ENCODE results near the gene SPTBN5. TPM values are rescaled to one million over a fixed set of nuclear protein-coding genes. Genes with fewer than 3 reads are reported as not detected.

SPTBN5 gene
- total RNA-seq, 1 experiment from 2014 or later, result 1.2 TPM

- Mint-ChIP-seq H3K27me3 (ENCODE audit: low read depth) (no peaks in the 10 kb centered on the region), H3K9me3 (no peaks in the 10 kb centered on the region), H3K27ac (no peak overlapping the region), H3K36me3 (no peaks in the 10 kb centered on the region), H3K4me3 (no peak overlapping the region), H3K4me1 (peaks cover 4% of the 10 kb centered on the region)
- POLR2A ChIA-PET, result no interaction called here
- ATAC-seq (no peak), DNase-seq (ENCODE audit: low spot score) (no peak)
- CTCF ChIA-PET, result interaction anchor here (1.2 to 3.1 kb wide), 2 partner anchors 47 to 227 kb away, joined by 3 to 23 read pairs; no protein-coding TSS in a partner anchor
- TF ChIP-seq, protein P1, sequence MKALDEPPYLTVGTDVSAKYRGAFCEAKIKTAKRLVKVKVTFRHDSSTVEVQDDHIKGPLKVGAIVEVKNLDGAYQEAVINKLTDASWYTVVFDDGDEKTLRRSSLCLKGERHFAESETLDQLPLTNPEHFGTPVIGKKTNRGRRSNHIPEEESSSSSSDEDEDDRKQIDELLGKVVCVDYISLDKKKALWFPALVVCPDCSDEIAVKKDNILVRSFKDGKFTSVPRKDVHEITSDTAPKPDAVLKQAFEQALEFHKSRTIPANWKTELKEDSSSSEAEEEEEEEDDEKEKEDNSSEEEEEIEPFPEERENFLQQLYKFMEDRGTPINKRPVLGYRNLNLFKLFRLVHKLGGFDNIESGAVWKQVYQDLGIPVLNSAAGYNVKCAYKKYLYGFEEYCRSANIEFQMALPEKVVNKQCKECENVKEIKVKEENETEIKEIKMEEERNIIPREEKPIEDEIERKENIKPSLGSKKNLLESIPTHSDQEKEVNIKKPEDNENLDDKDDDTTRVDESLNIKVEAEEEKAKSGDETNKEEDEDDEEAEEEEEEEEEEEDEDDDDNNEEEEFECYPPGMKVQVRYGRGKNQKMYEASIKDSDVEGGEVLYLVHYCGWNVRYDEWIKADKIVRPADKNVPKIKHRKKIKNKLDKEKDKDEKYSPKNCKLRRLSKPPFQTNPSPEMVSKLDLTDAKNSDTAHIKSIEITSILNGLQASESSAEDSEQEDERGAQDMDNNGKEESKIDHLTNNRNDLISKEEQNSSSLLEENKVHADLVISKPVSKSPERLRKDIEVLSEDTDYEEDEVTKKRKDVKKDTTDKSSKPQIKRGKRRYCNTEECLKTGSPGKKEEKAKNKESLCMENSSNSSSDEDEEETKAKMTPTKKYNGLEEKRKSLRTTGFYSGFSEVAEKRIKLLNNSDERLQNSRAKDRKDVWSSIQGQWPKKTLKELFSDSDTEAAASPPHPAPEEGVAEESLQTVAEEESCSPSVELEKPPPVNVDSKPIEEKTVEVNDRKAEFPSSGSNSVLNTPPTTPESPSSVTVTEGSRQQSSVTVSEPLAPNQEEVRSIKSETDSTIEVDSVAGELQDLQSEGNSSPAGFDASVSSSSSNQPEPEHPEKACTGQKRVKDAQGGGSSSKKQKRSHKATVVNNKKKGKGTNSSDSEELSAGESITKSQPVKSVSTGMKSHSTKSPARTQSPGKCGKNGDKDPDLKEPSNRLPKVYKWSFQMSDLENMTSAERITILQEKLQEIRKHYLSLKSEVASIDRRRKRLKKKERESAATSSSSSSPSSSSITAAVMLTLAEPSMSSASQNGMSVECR (CRISPR knock-in tag; IDR thresholded peaks at IDR 0.05; ENCODE audit: borderline replicate concordance), result no peak
- TF ChIP-seq, protein P2, sequence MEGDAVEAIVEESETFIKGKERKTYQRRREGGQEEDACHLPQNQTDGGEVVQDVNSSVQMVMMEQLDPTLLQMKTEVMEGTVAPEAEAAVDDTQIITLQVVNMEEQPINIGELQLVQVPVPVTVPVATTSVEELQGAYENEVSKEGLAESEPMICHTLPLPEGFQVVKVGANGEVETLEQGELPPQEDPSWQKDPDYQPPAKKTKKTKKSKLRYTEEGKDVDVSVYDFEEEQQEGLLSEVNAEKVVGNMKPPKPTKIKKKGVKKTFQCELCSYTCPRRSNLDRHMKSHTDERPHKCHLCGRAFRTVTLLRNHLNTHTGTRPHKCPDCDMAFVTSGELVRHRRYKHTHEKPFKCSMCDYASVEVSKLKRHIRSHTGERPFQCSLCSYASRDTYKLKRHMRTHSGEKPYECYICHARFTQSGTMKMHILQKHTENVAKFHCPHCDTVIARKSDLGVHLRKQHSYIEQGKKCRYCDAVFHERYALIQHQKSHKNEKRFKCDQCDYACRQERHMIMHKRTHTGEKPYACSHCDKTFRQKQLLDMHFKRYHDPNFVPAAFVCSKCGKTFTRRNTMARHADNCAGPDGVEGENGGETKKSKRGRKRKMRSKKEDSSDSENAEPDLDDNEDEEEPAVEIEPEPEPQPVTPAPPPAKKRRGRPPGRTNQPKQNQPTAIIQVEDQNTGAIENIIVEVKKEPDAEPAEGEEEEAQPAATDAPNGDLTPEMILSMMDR (IDR thresholded peaks at IDR 0.05), result no peak
- TF ChIP-seq, protein P3, sequence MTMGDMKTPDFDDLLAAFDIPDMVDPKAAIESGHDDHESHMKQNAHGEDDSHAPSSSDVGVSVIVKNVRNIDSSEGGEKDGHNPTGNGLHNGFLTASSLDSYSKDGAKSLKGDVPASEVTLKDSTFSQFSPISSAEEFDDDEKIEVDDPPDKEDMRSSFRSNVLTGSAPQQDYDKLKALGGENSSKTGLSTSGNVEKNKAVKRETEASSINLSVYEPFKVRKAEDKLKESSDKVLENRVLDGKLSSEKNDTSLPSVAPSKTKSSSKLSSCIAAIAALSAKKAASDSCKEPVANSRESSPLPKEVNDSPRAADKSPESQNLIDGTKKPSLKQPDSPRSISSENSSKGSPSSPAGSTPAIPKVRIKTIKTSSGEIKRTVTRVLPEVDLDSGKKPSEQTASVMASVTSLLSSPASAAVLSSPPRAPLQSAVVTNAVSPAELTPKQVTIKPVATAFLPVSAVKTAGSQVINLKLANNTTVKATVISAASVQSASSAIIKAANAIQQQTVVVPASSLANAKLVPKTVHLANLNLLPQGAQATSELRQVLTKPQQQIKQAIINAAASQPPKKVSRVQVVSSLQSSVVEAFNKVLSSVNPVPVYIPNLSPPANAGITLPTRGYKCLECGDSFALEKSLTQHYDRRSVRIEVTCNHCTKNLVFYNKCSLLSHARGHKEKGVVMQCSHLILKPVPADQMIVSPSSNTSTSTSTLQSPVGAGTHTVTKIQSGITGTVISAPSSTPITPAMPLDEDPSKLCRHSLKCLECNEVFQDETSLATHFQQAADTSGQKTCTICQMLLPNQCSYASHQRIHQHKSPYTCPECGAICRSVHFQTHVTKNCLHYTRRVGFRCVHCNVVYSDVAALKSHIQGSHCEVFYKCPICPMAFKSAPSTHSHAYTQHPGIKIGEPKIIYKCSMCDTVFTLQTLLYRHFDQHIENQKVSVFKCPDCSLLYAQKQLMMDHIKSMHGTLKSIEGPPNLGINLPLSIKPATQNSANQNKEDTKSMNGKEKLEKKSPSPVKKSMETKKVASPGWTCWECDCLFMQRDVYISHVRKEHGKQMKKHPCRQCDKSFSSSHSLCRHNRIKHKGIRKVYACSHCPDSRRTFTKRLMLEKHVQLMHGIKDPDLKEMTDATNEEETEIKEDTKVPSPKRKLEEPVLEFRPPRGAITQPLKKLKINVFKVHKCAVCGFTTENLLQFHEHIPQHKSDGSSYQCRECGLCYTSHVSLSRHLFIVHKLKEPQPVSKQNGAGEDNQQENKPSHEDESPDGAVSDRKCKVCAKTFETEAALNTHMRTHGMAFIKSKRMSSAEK (CRISPR knock-in tag; IDR thresholded peaks at IDR 0.05; ENCODE audit: borderline replicate concordance), result no peak
- no peak for TF ChIP-seq TEAD1 (CRISPR knock-in tag; IDR thresholded peaks at IDR 0.05)
- no peak for TF ChIP-seq GRHL2 (CRISPR knock-in tag; IDR thresholded peaks at IDR 0.05; ENCODE audit: insufficient replicate concordance, severe bottlenecking)
- no peak for TF ChIP-seq MAX (CRISPR knock-in tag; IDR thresholded peaks at IDR 0.05)
- no peak for TF ChIP-seq E2F5 (CRISPR knock-in tag; IDR thresholded peaks at IDR 0.05)
- no peak for TF ChIP-seq KAT7 (CRISPR knock-in tag; IDR thresholded peaks at IDR 0.05; ENCODE audit: borderline replicate concordance)
- no peak for TF ChIP-seq JAZF1 (CRISPR knock-in tag; IDR thresholded peaks at IDR 0.05)
- TF ChIP-seq, protein P4, sequence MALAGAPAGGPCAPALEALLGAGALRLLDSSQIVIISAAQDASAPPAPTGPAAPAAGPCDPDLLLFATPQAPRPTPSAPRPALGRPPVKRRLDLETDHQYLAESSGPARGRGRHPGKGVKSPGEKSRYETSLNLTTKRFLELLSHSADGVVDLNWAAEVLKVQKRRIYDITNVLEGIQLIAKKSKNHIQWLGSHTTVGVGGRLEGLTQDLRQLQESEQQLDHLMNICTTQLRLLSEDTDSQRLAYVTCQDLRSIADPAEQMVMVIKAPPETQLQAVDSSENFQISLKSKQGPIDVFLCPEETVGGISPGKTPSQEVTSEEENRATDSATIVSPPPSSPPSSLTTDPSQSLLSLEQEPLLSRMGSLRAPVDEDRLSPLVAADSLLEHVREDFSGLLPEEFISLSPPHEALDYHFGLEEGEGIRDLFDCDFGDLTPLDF (CRISPR knock-in tag; IDR thresholded peaks at IDR 0.05), result no peak
- no peak for TF ChIP-seq ATF2 (CRISPR knock-in tag; IDR thresholded peaks at IDR 0.05; ENCODE audit: borderline replicate concordance, low read depth)
- no peak for TF ChIP-seq ERG (CRISPR knock-in tag; IDR thresholded peaks at IDR 0.05)
- TF ChIP-seq NR2C2 (CRISPR knock-in tag; IDR thresholded peaks at IDR 0.05), result no peak
- TF ChIP-seq TP53 (CRISPR knock-in tag; IDR thresholded peaks at IDR 0.05), result no peak
- no peak for TF ChIP-seq MXD4 (CRISPR knock-in tag; IDR thresholded peaks at IDR 0.05; ENCODE audit: borderline replicate concordance)
- TF ChIP-seq, protein P5, sequence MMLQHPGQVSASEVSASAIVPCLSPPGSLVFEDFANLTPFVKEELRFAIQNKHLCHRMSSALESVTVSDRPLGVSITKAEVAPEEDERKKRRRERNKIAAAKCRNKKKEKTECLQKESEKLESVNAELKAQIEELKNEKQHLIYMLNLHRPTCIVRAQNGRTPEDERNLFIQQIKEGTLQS (CRISPR knock-in tag; conservative IDR thresholded peaks at IDR 0.05), result no peak
Observed at GRCh38 chr15:41857316-41857715, 36.5 kb downstream of the SPTBN5 start.
